H1 (cell line): Measurements from ENCODE around the gene HIP1. TPM values are rescaled to one million over a fixed set of nuclear protein-coding genes. Genes with fewer than 3 reads are reported as not detected.

ENCODE experiments used
- CTCF ChIA-PET: fragments of 300-600 bp; sonication (Branson Sonifier 250); formaldehyde crosslinking; loops from one replicate; lab custom pipeline; 2021; ENCODE audit not compliant: partially characterized antibody; lab: Charles Lee
- POLR2A ChIA-PET: fragments of 300-600 bp; sonication (Branson Sonifier 250); formaldehyde crosslinking; loops from one replicate; lab custom pipeline; 2021; ENCODE audit warnings: inconsistent platforms; ENCODE audit not compliant: partially characterized antibody; lab: Charles Lee
- DNase-seq, 2 experiments: peaks; one replicate each; pipeline versions ENCODE4 v3.0.0 to v3.0.0-alpha.2; 2010 to 2022; ENCODE audit warnings: low spot score in 2 of 2, low read depth in 1 of 2, mixed read lengths in 1 of 2
- FAIRE-seq: peaks from 2 replicates; lab custom pipeline; 2011; peaks lifted over from hg19 to GRCh38; lab: Jason Lieb, UNC
- H2AFZ ChIP-seq: 2 replicates; pipeline ENCODE4 v1.8.1; 2012; ENCODE audit warnings: low read length, inconsistent platforms
- H2AK5ac ChIP-seq: 2 replicates; pipeline ENCODE4 v1.6.1; 2013; ENCODE audit warnings: low read depth, low read length
- H2BK120ac ChIP-seq: replicated peaks from 2 replicates; pipeline ENCODE3; 2013; ENCODE audit warnings: low read depth, low read length, inconsistent platforms
- H2BK12ac ChIP-seq: 2 replicates; pipeline ENCODE4 v1.6.1; 2013; ENCODE audit warnings: low read depth, low read length
- H2BK15ac ChIP-seq: 2 replicates; pipeline ENCODE4 v1.6.1; 2013; ENCODE audit warnings: low read length
- H2BK20ac ChIP-seq: 2 replicates; pipeline ENCODE4 v1.6.1; 2013; ENCODE audit warnings: low read length
- H2BK5ac ChIP-seq: 2 replicates; pipeline ENCODE4 v1.6.1; 2013; ENCODE audit warnings: low read depth, low read length
- H3K14ac ChIP-seq: 2 replicates; pipeline ENCODE4 v1.6.1; 2013; ENCODE audit warnings: inconsistent platforms; ENCODE audit not compliant: insufficient read length
- H3K18ac ChIP-seq: 2 replicates; pipeline ENCODE4 v1.6.1; 2013; ENCODE audit warnings: low read length; ENCODE audit errors: extremely low read depth
- H3K23ac ChIP-seq: 2 replicates; pipeline ENCODE4 v1.6.1; 2013; ENCODE audit warnings: inconsistent platforms; ENCODE audit not compliant: insufficient read length
- H3K23me2 ChIP-seq: 2 replicates; pipeline ENCODE4 v1.6.1; 2013; ENCODE audit warnings: low read depth, low read length
- H3K27ac ChIP-seq: 2 replicates; pipeline ENCODE4 v1.6.1; 2011; ENCODE audit warnings: low read depth, low read length, inconsistent platforms
- H3K27me3 ChIP-seq, 4 experiments: replicated peaks in 1 of 4; 1 replicate in 1 of 4; 2 replicates in 3 of 4; pipeline versions ENCODE4 v1.6.1 to v1.8.1; 2011 to 2013; ENCODE audit warnings: low read length in 3 of 4, mild to moderate bottlenecking in 3 of 4, inconsistent platforms in 2 of 4, mixed read lengths in 2 of 4, moderate library complexity in 1 of 4; ENCODE audit not compliant: control insufficient read depth in 3 of 4, insufficient read depth in 3 of 4; ENCODE audit errors: extremely low read depth in 1 of 4
- H3K36me3 ChIP-seq, 4 experiments: 2 replicates each; pipeline versions ENCODE4 v1.6.1 to v1.8.1; 2011 to 2013; ENCODE audit warnings: mild to moderate bottlenecking in 4 of 4, low read length in 3 of 4, moderate library complexity in 2 of 4, control low read depth in 1 of 4, inconsistent platforms in 1 of 4; ENCODE audit not compliant: insufficient read depth in 4 of 4, control insufficient read depth in 2 of 4
- H3K4ac ChIP-seq: replicated peaks from 2 replicates; pipeline ENCODE3; 2013; ENCODE audit warnings: low read length, low read depth, mixed read lengths, inconsistent platforms; ENCODE audit not compliant: insufficient read length
- H3K4me1 ChIP-seq, 4 experiments: replicated peaks in 1 of 4; 1 replicate in 1 of 4; 2 replicates in 3 of 4; pipeline versions ENCODE4 v1.6.1 to v1.8.1; 2011 to 2013; ENCODE audit warnings: low read length in 3 of 4, inconsistent platforms in 2 of 4, mixed read lengths in 1 of 4; ENCODE audit not compliant: insufficient read depth in 4 of 4, control insufficient read depth in 3 of 4
- H3K4me2 ChIP-seq, 2 experiments: 2 replicates each; pipeline versions ENCODE4 v1.6.1 to v1.8.1; 2011 to 2013; ENCODE audit warnings: low read depth in 2 of 2, low read length in 2 of 2, control low read depth in 1 of 2, inconsistent platforms in 1 of 2, mild to moderate bottlenecking in 1 of 2; ENCODE audit not compliant: insufficient read depth in 1 of 2
- H3K4me3 ChIP-seq, 4 experiments: fragments of 200-600, 300-600 bp in 1 of 4; sonication (generic), shearing (Covaris generic), sonication (Bioruptor Twin) in 1 of 4; 2 replicates each; pipeline versions ENCODE4 v1.5.1 to v1.8.1; 2011 to 2016; ENCODE audit warnings: low read length in 4 of 4, low read depth in 3 of 4, control low read depth in 2 of 4, inconsistent platforms in 2 of 4, mild to moderate bottlenecking in 2 of 4, mixed read lengths in 1 of 4, moderate library complexity in 1 of 4; ENCODE audit not compliant: insufficient read depth in 2 of 4; ENCODE audit errors: extremely low read depth in 1 of 4
- H3K56ac ChIP-seq: replicated peaks from 2 replicates; pipeline ENCODE3; 2013; ENCODE audit warnings: low read depth, mild to moderate bottlenecking, mixed read lengths, low read length, inconsistent platforms; ENCODE audit not compliant: insufficient read length
- H3K79me1 ChIP-seq: 2 replicates; pipeline ENCODE4 v1.6.1; 2013; ENCODE audit warnings: low read depth, low read length, control low read depth
- H3K79me2 ChIP-seq, 2 experiments: 2 replicates each; pipeline versions ENCODE4 v1.6.1 to v1.8.1; 2012 to 2013; ENCODE audit warnings: low read length in 2 of 2, mild to moderate bottlenecking in 2 of 2, inconsistent platforms in 1 of 2; ENCODE audit not compliant: insufficient read depth in 2 of 2, control insufficient read depth in 1 of 2
- H3K9ac ChIP-seq, 4 experiments: replicated peaks in 1 of 4; 1 replicate in 1 of 4; 2 replicates in 3 of 4; pipeline versions ENCODE4 v1.6.1 to v1.8.1; 2011 to 2013; ENCODE audit warnings: low read depth in 3 of 4, low read length in 3 of 4, control low read depth in 2 of 4, mild to moderate bottlenecking in 2 of 4, moderate library complexity in 2 of 4, inconsistent platforms in 1 of 4; ENCODE audit errors: extremely low read depth in 1 of 4
- H3K9me3 ChIP-seq, 2 experiments: 2 replicates each; pipeline versions ENCODE4 v1.6.1 to v1.8.1; 2012 to 2013; ENCODE audit warnings: mild to moderate bottlenecking in 2 of 2, moderate library complexity in 2 of 2, control low read depth in 1 of 2, inconsistent platforms in 1 of 2, low read depth in 1 of 2, low read length in 1 of 2, mixed read lengths in 1 of 2; ENCODE audit not compliant: insufficient read depth in 2 of 2
- H4K20me1 ChIP-seq, 2 experiments: replicated peaks in 1 of 2; 2 replicates each; pipeline versions ENCODE3 to v1.8.1; 2011 to 2013; ENCODE audit warnings: inconsistent platforms in 2 of 2, low read length in 2 of 2, mild to moderate bottlenecking in 1 of 2; ENCODE audit not compliant: insufficient read depth in 2 of 2, control insufficient read depth in 1 of 2
- H4K5ac ChIP-seq: 2 replicates; pipeline ENCODE4 v1.6.1; 2013; ENCODE audit warnings: low read length, low read depth, mixed read lengths, inconsistent platforms; ENCODE audit not compliant: insufficient read length
- H4K8ac ChIP-seq: 2 replicates; pipeline ENCODE4 v1.8.0; 2013; ENCODE audit warnings: mild to moderate bottlenecking, moderate library complexity, low read length, inconsistent platforms; ENCODE audit not compliant: insufficient read depth; ENCODE audit errors: extremely low read depth
- H4K91ac ChIP-seq: replicated peaks from 2 replicates; pipeline ENCODE3; 2013; ENCODE audit warnings: low read length, mixed read lengths, inconsistent platforms; ENCODE audit not compliant: insufficient read length
- BACH1 ChIP-seq: IDR thresholded peaks from 2 replicates; pipeline ENCODE4 v1.6.1; 2012; ENCODE audit warnings: low read length, improper control_type of control experiment
- CTBP2 ChIP-seq: IDR thresholded peaks from 2 replicates; pipeline ENCODE4 v1.7.0; 2011; ENCODE audit warnings: borderline replicate concordance, mild to moderate bottlenecking, moderate library complexity, mixed read lengths, low read length; ENCODE audit not compliant: insufficient read depth, insufficient read length
- POU5F1 ChIP-seq: IDR thresholded peaks from 2 replicates; pipeline ENCODE4 v1.6.1; 2011; ENCODE audit warnings: low read depth, mild to moderate bottlenecking, low read length, moderate library complexity
- SIN3A ChIP-seq, 2 experiments: IDR thresholded peaks in 1 of 2; conservative IDR thresholded peaks in 1 of 2; 2 replicates each; pipeline ENCODE4 v1.6.1; 2011 to 2012; ENCODE audit warnings: low read length in 2 of 2, improper control_type of control experiment in 1 of 2, low read depth in 1 of 2, mild to moderate bottlenecking in 1 of 2
- SRF ChIP-seq: IDR thresholded peaks from 2 replicates; pipeline ENCODE4 v1.6.1; 2011; ENCODE audit warnings: mild to moderate bottlenecking, low read depth, low read length, moderate library complexity
- TCF12 ChIP-seq: IDR thresholded peaks from 2 replicates; pipeline ENCODE4 v1.6.1; 2011; ENCODE audit warnings: low read depth, mild to moderate bottlenecking, low read length
- WGBS, 2 experiments: shearing (Covaris generic) in 1 of 2; methylation state at CpG; one replicate each; pipeline versions ENCODE4 v1.1.6 to v1.1.7; 2013 to 2015; ENCODE audit warnings: low lambda C conversion rate in 2 of 2, mixed read lengths in 2 of 2, inconsistent platforms in 1 of 2, low coverage in 1 of 2, missing lambda C conversion rate in 1 of 2; ENCODE audit not compliant: insufficient replicate concordance in 2 of 2, insufficient coverage in 1 of 2, insufficient read length in 1 of 2; ENCODE audit errors: extremely low coverage in 1 of 2, missing lambda C conversion rate in 1 of 2; 5-methylcytosine and 5-hydroxymethylcytosine counted together
- polyA plus RNA-seq, 7 experiments: library from polyadenylated mRNA; depleted of rRNA in 3 of 7; stranded (reverse) in 5 of 7; unstranded in 2 of 7; fragments of >200 nt in 5 of 7; fragments of 200-250 nt in 2 of 7; gene quantifications; 1 replicate in 5 of 7; 2 replicates in 1 of 7; 4 replicates in 1 of 7; pipeline versions ENCODE4 v1.2.1 to v1.2.3, GENCODE V29; 2011 to 2013; ENCODE audit warnings: missing spikeins in 2 of 7, mixed read lengths in 2 of 7
- total RNA-seq: library from RNA; stranded (reverse); fragmentation: NEBNext Ultra II Directional; extraction: Animal tissue kit (Norgen Biotek cat#: 25700); gene quantifications from 2 replicates; pipeline ENCODE4 v1.2.1, GENCODE V29; 2021

Gene HIP1
- total and polyA plus RNA-seq, 2 of the 8 experiments (the other 6 are each of a cell fraction or from before 2014, with no cell fraction given) = 51.8 to 108 TPM

- peaks cover 2 to 28% (median 3%) of the 10 kb centered on the region in 4 experiments; a peak in 5 of 8 replicates for H3K36me3 ChIP-seq
- H2AK5ac ChIP-seq = no peak overlapping the region
- no peak overlapping the region for H2BK120ac ChIP-seq
- no peak overlapping the region for H3K56ac ChIP-seq
- H2BK15ac ChIP-seq = no peak overlapping the region
- no peak overlapping the region for H2BK20ac ChIP-seq
- no peak overlapping the region for H4K8ac ChIP-seq
- peaks cover 24% of the 10 kb centered on the region for H3K79me1 ChIP-seq
- peaks cover 4 to 19% (median 7%) of the 10 kb centered on the region in 4 experiments for H3K4me1 ChIP-seq
- CTCF ChIA-PET = interaction anchor here (0.6 to 0.9 kb wide), 5 partner anchors 14 to 504 kb away, joined by 3 to 4 read pairs (median 3); no protein-coding TSS in a partner anchor
- POLR2A ChIA-PET = interaction anchor here (0.9 to 11.8 kb wide), 4 partner anchors 9 to 44 kb away, joined by 3 to 122 read pairs (median 22); no protein-coding TSS in a partner anchor
- H2AFZ ChIP-seq = no peak overlapping the region
- H3K23ac ChIP-seq = no peak overlapping the region
- peaks cover 38 to 84% of the 10 kb centered on the region in 2 experiments for H3K79me2 ChIP-seq
- H3K14ac ChIP-seq = no peak overlapping the region
- H4K91ac ChIP-seq = no peak overlapping the region
- no peaks in the 10 kb centered on the region for H3K27me3 ChIP-seq
- DNase-seq (no peak), FAIRE-seq (no peak)
- no peak overlapping the region for H3K4me3 ChIP-seq
- peaks cover 13% of the 10 kb centered on the region for H3K23me2 ChIP-seq
- no peaks in the 10 kb centered on the region for H3K9me3 ChIP-seq
- no peak overlapping the region for H3K4ac ChIP-seq
- H3K4me2 ChIP-seq = no peak overlapping the region
- H3K18ac ChIP-seq = no peak overlapping the region
- H3K27ac ChIP-seq = no peak overlapping the region
- H2BK12ac ChIP-seq = no peak overlapping the region
- TF ChIP-seq TCF12 = no peak
- no peak for TF ChIP-seq SRF
- TF ChIP-seq CTBP2 = no peak
- no peak for TF ChIP-seq POU5F1
- no peak for TF ChIP-seq SIN3A (conservative IDR thresholded peaks at IDR 0.05 in 1 of 2, IDR thresholded peaks at IDR 0.05 in 1 of 2; ENCODE audit: low read depth in 1 of 2, low read length in 2 of 2)
- no peak for TF ChIP-seq BACH1
- H2BK5ac ChIP-seq = no peak overlapping the region
- H3K9ac ChIP-seq = no peak overlapping the region
- H4K20me1 ChIP-seq = peaks cover 6 to 17% of the 10 kb centered on the region in 2 experiments
- 83% methylated on average over 5 of the region's 5 CpGs; no CpG with 5 or more reads in 1 of the 2 experiments for WGBS, 2 experiments
- no peak overlapping the region for H4K5ac ChIP-seq
Observed at GRCh38 chr7:75635036-75635435, 103.7 kb downstream of the HIP1 start.
